ENCODE results near the gene PGC. TPM values are rescaled to one million over a fixed set of nuclear protein-coding genes. Genes with fewer than 3 reads are reported as not detected.

PGC gene
- polyA plus RNA-seq, 1 of the 3 experiments (the other 2 are of a cell fraction): not detected

GRCh38 chr6:41758641-41759035 is 11.4 kb upstream of the PGC start:
- no peak for DNase-seq
- Histone ChIP-seq H3K9me3 (no peaks in the 10 kb centered on the region), H2AFZ (ENCODE audit: low read depth) (no peak overlapping the region), H3K36me3 (replicated peaks in 1 of 2; ENCODE audit: control insufficient read depth in 1 of 2, insufficient read depth in 2 of 2, low read length in 1 of 2) (no peaks in the 10 kb centered on the region), H3K27me3 (ENCODE audit: insufficient read depth) (no peaks in the 10 kb centered on the region), H4K20me1 (ENCODE audit: insufficient read depth) (no peaks in the 10 kb centered on the region), H3K9me2 (no peaks in the 10 kb centered on the region), H3K9ac (no peak overlapping the region), H3K4me1 (ENCODE audit: control insufficient read depth in 1 of 2, insufficient read depth in 2 of 2, low read depth in 1 of 2, low read length in 1 of 2) (peaks cover 0 to 10% of the 10 kb centered on the region in 2 experiments; a peak in 1 of 4 replicates), H3K4me3 (ENCODE audit: low read depth in 2 of 2, low read length in 1 of 2) (no peak overlapping the region), H3K4me2 (no peak overlapping the region), H3K27ac (ENCODE audit: low read depth in 2 of 2, low read length in 1 of 2) (no peak overlapping the region), H3F3A (replicated peaks; ENCODE audit: insufficient read depth) (no peaks in the 10 kb centered on the region), H3K79me2 (ENCODE audit: insufficient read depth) (no peaks in the 10 kb centered on the region)
- POLR2A ChIA-PET: interaction anchor here (1.0 kb wide), 1 partner anchor 10 kb away, joined by 3 read pairs; no protein-coding TSS in a partner anchor
- TF ChIP-seq TCF12 (IDR thresholded peaks at IDR 0.05) (no peak), CTCF (IDR thresholded peaks at IDR 0.05) (no peak), EP300 (IDR thresholded peaks at IDR 0.05; ENCODE audit: borderline replicate concordance in 1 of 2, low read depth in 1 of 2, low read length in 1 of 2) (no peak)
- CTCF ChIA-PET: interaction anchor here (1.1 to 1.5 kb wide), 2 partner anchors 10 to 23 kb away, joined by 3 to 5 read pairs; partner anchors contain the start of gene TFEB
- WGBS (ENCODE audit: low lambda C conversion rate): 96% methylated on average over 6 of the region's 6 CpGs

- H2AFZ ChIP-seq (ENCODE audit: low read depth): no peak overlapping the region
- no peak for DNase-seq
- H3K4me1 ChIP-seq (ENCODE audit: control insufficient read depth in 1 of 2, insufficient read depth in 2 of 2, low read depth in 1 of 2, low read length in 1 of 2): peaks cover 0 to 6% of the 10 kb centered on the region in 2 experiments; a peak in 1 of 4 replicates
- no peak overlapping the region for H3K27ac ChIP-seq (ENCODE audit: low read depth in 2 of 2, low read length in 1 of 2)
- no peaks in the 10 kb centered on the region for H3K9me2 ChIP-seq
- TF ChIP-seq FOXJ3 (CRISPR knock-in tag; IDR thresholded peaks at IDR 0.05) (no peak), FOXM1 (IDR thresholded peaks at IDR 0.05; ENCODE audit: low read depth) (no peak), ZBTB33 (IDR thresholded peaks at IDR 0.05; ENCODE audit: borderline replicate concordance, low read depth) (no peak), IRF3 (IDR thresholded peaks at IDR 0.05; ENCODE audit: low read depth, low read length) (no peak), TEAD4 (IDR thresholded peaks at IDR 0.05; ENCODE audit: borderline replicate concordance, insufficient read depth) (no peak), USF2 (IDR thresholded peaks at IDR 0.05; ENCODE audit: borderline replicate concordance, low read depth, low read length) (no peak), RFX5 (IDR thresholded peaks at IDR 0.05; ENCODE audit: low read length) (no peak), GABPA (IDR thresholded peaks at IDR 0.05; ENCODE audit: low read depth) (no peak), ELF1 (IDR thresholded peaks at IDR 0.05) (no peak), TAF1 (IDR thresholded peaks at IDR 0.05; ENCODE audit: borderline replicate concordance, low read depth, low read length) (no peak), RCOR1 (IDR thresholded peaks at IDR 0.05; ENCODE audit: low read length) (no peak), CHD2 (IDR thresholded peaks at IDR 0.05; ENCODE audit: low read length, partially characterized antibody) (no peak), GATA2 (CRISPR knock-in tag; IDR thresholded peaks at IDR 0.05) (no peak), MXI1 (IDR thresholded peaks at IDR 0.05; ENCODE audit: low read depth, low read length) (no peak), POLR2AphosphoS5 (IDR thresholded peaks at IDR 0.05; ENCODE audit: low read depth, low read length) (no peak), PBX3 (IDR thresholded peaks at IDR 0.05) (no peak)
- no peaks in the 10 kb centered on the region for H3K27me3 ChIP-seq (ENCODE audit: insufficient read depth)
- CTCF ChIA-PET: interaction anchor here (1.1 to 1.5 kb wide), 2 partner anchors 23 to 391 kb away, joined by 3 to 5 read pairs; partner anchors contain the start of gene TFEB
- H3K4me2 ChIP-seq: no peak overlapping the region
- H3K4me3 ChIP-seq (ENCODE audit: low read depth in 2 of 2, low read length in 1 of 2): no peak overlapping the region
- POLR2A ChIA-PET: no interaction called here
- 71% methylated on average over 6 of the region's 8 CpGs for WGBS (ENCODE audit: low lambda C conversion rate)
- no peak overlapping the region for H3K9ac ChIP-seq
- H3F3A ChIP-seq (replicated peaks; ENCODE audit: insufficient read depth): no peaks in the 10 kb centered on the region
- no peaks in the 10 kb centered on the region for H4K20me1 ChIP-seq (ENCODE audit: insufficient read depth)
- no peaks in the 10 kb centered on the region for H3K9me3 ChIP-seq
- H3K79me2 ChIP-seq (ENCODE audit: insufficient read depth): no peaks in the 10 kb centered on the region
- no peaks in the 10 kb centered on the region for H3K36me3 ChIP-seq (replicated peaks in 1 of 2; ENCODE audit: control insufficient read depth in 1 of 2, insufficient read depth in 2 of 2, low read length in 1 of 2)
Observed at GRCh38 chr6:41757931-41758640, 10.9 kb upstream of the PGC start.
